Colon (tissue), 2 donors: ENCODE measurements around the gene MIA3.
A peak's percentile ranks its signal among the peaks of the same experiment; 100 is the strongest.
"Not testable (repeated sequence)": the region's sequence is repeated elsewhere in the genome, so short reads cannot be mapped to it uniquely, and the experiment has no call there.

Experiments
- FAIRE-seq: peaks from 2 replicates; lab custom pipeline; 2012; peaks lifted over from hg19 to GRCh38; lab: Jason Lieb, UNC
- donor health status: control.
- donor health status: control.

MIA3 gene

GRCh38 chr1:222663431-222663934 is 45.6 kb downstream of the MIA3 start:
- FAIRE-seq: no peak

DNA sequence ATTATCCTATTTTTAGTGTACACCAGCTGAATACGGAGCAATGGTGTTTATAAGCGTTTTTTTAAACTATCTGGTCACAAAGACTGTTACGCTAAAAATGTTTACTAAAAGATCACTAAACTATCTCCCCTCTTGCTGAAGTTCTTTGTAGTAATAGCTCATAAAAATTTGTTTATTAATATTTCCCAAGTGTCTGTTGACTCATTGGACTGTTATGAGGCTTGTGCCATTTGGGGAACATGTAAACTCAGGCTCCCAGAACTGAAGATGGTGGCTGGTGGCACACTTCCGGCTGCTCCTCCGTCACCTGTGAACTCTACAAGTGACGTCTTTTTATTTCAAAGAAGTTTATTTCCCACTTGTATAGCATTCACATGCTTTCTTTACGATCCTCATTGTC is 48.1 kb downstream of the MIA3 start:
- no peak for FAIRE-seq

DNA sequence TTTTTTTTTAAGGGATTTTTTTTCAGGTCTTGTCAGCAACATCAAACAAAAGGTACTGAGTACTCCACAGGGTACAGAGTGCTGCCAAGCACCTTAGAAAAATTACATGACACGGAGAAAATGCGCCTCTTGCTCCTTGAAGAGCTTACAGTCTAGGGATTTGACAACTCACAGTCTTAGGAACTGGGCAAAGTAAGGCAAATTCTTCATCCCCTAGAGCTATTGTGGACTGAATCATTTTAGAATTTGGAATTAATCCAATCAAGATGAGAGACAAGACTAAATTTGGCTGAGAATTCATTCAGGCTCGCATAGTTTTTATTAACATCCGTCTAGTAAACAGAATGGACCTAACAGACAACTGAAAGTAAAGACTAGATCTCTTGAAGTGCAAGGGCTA is 50.3 kb downstream of the MIA3 start:
- FAIRE-seq: peak; percentile 72

GRCh38 chr1:222669107-222669506 is 51.2 kb downstream of the MIA3 start:
- FAIRE-seq: not testable (repeated sequence)

- FAIRE-seq: no peak
Measured at GRCh38 chr1:222670110-222670509, 52.2 kb downstream of the MIA3 start.

DNA sequence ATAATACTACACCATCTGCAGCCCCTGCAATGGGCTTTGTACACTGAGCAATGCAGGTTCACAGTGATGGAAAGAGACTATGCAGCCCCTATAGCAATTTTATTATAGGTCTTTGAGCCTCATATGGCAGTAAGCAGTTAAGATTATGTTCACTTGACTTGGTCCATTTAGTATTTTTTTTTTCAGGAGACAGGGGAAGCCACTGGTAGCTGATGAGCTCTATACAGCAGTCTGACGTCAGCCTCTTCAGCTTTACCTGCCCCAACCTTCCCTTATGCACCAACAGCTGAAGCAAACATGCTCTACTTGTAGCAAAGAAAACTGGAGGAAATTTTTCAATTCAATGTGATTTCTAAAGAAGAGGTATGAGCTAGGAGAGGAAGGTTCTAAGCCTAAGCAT is 62.2 kb downstream of the MIA3 start:
- FAIRE-seq: no peak

GRCh38 chr1:222691016-222691415 is 73.1 kb downstream of the MIA3 start:
- FAIRE-seq: no peak

GRCh38 chr1:222694927-222695326 is 77.0 kb downstream of the MIA3 start:
- no peak for FAIRE-seq

DNA sequence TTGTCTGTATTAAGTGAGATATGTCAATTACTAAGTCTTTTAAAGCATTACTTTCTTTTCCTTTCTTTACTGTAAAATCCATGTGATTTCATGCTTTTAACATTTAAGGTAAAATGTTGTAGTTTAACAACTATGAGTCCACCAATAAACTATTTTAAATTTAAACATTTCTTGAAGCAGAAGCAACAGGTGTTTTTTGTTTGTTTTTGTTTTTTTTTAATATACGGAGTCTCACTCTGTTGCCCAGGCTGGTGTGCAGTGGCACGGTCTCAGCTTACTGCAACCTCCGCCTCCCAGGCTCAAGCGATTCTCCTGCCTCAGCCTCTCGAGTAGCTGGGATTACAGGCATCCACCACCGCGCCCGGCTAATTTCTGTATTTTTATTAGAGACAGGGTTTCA is 78.8 kb downstream of the MIA3 start:
- FAIRE-seq: no peak

- no peak for FAIRE-seq
Measured at GRCh38 chr1:222697203-222697602, 79.3 kb downstream of the MIA3 start.

DNA sequence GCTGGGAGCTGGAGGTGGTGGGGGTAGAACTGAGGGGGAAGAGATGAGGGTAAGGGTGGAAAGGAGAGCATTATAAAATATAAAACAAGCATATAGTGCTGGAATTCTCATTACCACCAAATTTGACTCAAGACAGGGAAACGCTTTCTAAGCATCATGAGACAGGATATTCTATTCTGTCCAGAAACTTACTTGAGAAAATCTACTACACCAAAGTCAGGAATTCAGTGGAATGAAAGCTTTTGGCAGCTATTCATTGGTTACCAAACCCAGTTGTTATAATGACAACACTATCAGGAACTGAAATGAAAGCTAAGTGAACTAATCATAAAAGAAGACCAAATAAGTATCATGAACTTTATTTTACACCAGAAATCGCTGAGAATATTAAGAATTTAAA is 79.9 kb downstream of the MIA3 start:
- no peak for FAIRE-seq

- FAIRE-seq: no peak
Measured at GRCh38 chr1:222702210-222702609, 84.3 kb downstream of the MIA3 start.

GRCh38 chr1:222704260-222704659 is 86.4 kb downstream of the MIA3 start:
- no peak for FAIRE-seq

DNA sequence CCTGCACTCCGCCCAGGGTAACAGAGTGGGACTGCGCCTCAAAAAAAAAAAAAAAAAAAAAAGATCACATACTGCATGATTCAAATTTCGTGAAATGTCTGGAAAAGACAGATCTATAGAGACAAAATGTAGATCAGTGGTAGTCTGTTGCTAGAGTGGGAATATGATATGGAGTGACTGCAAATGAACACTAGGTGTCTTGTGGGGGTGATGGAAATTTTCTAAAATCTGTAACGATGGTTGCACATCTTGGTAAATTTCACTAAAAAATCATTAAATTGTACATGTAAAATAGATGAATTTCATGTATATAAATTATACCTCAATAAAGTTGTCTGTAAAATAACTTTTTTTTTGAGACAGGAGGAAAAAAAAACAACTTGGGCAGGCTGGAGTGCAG is 88.9 kb downstream of the MIA3 start:
- no peak for FAIRE-seq

DNA sequence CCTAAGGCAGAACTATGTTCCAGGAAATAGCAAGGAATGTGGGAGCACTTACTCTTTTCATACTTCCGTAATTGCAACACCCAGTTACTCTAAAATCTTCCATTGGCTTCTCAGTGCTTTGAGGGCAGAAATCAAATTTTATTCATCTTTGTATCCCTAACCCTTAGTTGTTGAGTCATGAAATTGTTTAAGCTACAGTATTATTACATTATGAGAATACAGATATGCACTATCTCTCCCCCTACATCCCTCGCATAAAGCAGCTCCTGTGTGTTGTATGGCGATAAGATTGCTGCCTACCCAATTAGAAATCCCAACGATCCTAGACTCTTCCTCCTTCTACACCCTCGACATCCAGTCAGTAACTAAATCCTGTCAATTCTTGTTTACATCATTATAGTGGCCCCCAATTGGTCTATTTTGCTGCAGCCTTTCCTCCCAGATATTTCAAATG is 91.8 kb downstream of the MIA3 start:
- FAIRE-seq: no peak

DNA sequence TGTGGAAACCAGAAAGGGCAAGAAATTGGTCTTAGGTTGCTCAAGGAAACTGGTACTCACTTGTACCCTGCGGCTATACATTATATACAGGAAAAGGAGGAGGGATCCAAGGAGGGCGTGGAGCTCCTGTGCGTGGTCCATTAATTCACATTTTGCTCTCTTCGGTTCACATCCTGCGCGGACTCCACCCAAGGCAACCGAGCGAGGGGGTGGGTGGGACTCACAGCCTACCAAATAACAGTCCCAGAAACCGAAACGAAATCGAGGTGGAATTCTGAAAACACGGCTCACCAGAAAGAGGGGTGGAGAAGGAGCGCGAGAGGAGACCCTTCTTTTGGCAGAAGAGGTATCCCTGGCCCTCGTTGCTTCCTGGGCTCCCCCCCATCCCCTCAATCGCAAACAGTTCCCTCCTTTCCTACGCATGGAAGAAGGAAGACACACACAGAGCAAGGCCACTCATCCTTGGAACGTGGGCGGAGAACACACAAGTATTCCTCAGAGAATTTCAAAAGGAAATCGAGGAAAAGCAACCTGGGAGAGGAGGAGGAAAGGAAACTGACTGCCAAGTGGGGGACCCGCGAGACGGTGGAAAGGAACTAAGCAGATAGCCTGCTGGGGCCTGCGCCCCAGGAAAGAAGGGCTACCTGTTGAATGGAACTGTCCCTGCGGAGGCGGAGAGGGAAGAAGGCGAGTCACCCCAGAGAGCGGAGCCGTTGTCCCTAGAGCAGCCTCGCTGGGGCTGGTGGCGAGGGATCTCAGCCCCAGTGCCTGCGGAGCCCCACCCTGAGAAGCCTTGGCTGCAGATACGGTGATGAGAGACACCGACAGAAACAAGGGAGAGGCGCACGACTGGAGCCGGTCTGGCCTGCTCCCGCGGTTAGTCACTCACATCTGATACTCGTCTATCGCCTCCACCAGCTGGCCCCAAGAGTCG is 93.7 kb downstream of the MIA3 start:
- no peak for FAIRE-seq

DNA sequence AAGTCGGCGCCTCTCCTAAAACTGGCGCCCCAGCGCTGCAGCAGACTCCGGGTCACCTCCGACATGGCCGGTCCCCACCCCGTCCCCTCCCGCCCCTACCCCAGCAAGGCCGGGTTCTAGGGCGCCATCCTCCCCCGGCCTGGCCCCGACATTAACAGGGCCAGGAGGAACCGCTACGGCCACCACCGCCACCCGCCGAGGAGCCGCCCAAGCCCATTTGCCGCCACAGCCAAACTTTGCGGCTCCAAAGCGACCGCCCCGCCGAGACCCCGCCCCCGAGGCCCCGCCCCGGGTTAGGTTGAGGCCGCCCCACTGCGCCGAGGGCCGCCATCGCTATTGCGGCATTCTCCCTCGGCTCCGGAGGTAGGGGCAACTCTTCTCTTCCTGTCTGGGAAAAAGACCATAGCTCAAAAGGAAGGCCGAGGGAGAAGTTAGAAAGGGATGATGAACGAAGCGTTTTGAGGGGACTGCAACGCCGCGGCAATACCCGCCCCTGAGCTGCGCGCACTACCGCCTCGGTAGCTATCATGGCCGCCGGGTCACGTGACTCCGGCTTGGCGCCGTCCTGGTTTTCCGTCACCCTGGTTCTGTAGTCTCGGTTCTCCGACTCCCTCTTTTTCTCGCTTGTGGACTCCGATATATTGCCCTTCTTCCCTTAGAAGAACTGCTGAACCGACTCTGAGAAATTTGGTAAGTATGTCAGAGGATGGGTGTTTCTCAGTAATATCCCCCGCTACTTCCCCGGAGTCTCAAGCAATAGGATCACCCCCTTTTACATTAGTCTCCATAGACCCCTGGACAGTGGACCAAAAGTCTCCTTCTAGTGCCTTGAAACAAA is 94.6 kb downstream of the MIA3 start, which contains the start of the genes AIDA and BROX:
TSS of gene AIDA (minus strand) at position 239 of the 838 bp plus-strand sequence. CDS start at position 65, 174 bp downstream.
TSS of gene BROX (plus strand) at position 312 of the 838 bp plus-strand sequence. CDS start 3,136 bp downstream, outside the sequence.
- no peak for FAIRE-seq

- no peak for FAIRE-seq
Measured at GRCh38 chr1:222713091-222713961, 95.4 kb downstream of the MIA3 start.

GRCh38 chr1:222716393-222716792 is 98.5 kb downstream of the MIA3 start:
- no peak for FAIRE-seq
